Neuronal stem cell (in vitro differentiated cells): ENCODE data around the gene APOBEC3A.

Experiments
- DNase-seq: peaks from one replicate; pipeline ENCODE4 v3.0.0-alpha.2; 2013; ENCODE audit warnings: low spot score
- H2AFZ ChIP-seq: one replicate; pipeline ENCODE4 v1.6.1; 2013; ENCODE audit warnings: mild to moderate bottlenecking, low read length, inconsistent platforms
- H2AK5ac ChIP-seq: 2 replicates; pipeline ENCODE4 v1.6.1; 2013; ENCODE audit warnings: low read depth, mild to moderate bottlenecking, inconsistent platforms, low read length, moderate library complexity, mixed read lengths
- H2BK120ac ChIP-seq: 2 replicates; pipeline ENCODE4 v1.6.1; 2013; ENCODE audit warnings: low read depth, mild to moderate bottlenecking, inconsistent platforms, low read length, moderate library complexity, mixed read lengths
- H2BK12ac ChIP-seq: one replicate; pipeline ENCODE4 v1.6.1; 2013; ENCODE audit warnings: low read length, inconsistent platforms
- H2BK15ac ChIP-seq: 2 replicates; pipeline ENCODE4 v1.6.1; 2013; ENCODE audit warnings: mild to moderate bottlenecking, low read length, inconsistent platforms, mixed read lengths
- H2BK5ac ChIP-seq: one replicate; pipeline ENCODE4 v1.6.1; 2013; ENCODE audit warnings: inconsistent platforms, mild to moderate bottlenecking, low read length, moderate library complexity
- H3K14ac ChIP-seq: one replicate; pipeline ENCODE4 v1.6.1; 2013; ENCODE audit warnings: low read length, inconsistent platforms
- H3K18ac ChIP-seq: 2 replicates; pipeline ENCODE4 v1.6.1; 2013; ENCODE audit warnings: low read length, inconsistent platforms
- H3K23ac ChIP-seq: 2 replicates; pipeline ENCODE4 v1.6.1; 2013; ENCODE audit warnings: low read depth, mild to moderate bottlenecking, mixed read lengths, low read length, inconsistent platforms; ENCODE audit not compliant: poor library complexity
- H3K27ac ChIP-seq: replicated peaks from 3 replicates; pipeline ENCODE4 v1.5.1; 2013; ENCODE audit warnings: low read length, inconsistent platforms
- H3K27me3 ChIP-seq, 3 experiments: 2 replicates each; pipeline ENCODE4 v1.6.1; 2013; ENCODE audit warnings: low read length in 3 of 3, mild to moderate bottlenecking in 2 of 3, inconsistent platforms in 1 of 3, low read depth in 1 of 3, mixed read lengths in 1 of 3, moderate library complexity in 1 of 3; ENCODE audit not compliant: control insufficient read depth in 3 of 3, insufficient read depth in 3 of 3
- H3K36me3 ChIP-seq, 2 donors: replicated peaks in 1 of 2; 2 replicates each; pipeline ENCODE4 v1.6.1; 2013; ENCODE audit warnings: low read length in 2 of 2; ENCODE audit not compliant: control insufficient read depth in 2 of 2, insufficient read depth in 2 of 2
- H3K4ac ChIP-seq: 2 replicates; pipeline ENCODE4 v1.6.1; 2013; ENCODE audit warnings: inconsistent platforms, mild to moderate bottlenecking, low read length, moderate library complexity
- H3K4me1 ChIP-seq, 2 donors: 1 replicate in 1 of 2; 2 replicates in 1 of 2; pipeline ENCODE4 v1.6.1; 2013; ENCODE audit warnings: low read length in 2 of 2, low read depth in 1 of 2; ENCODE audit not compliant: control insufficient read depth in 2 of 2, insufficient read depth in 1 of 2
- H3K4me2 ChIP-seq: one replicate; pipeline ENCODE4 v1.6.1; 2013; ENCODE audit warnings: mild to moderate bottlenecking, low read length, inconsistent platforms; ENCODE audit not compliant: insufficient read depth, poor library complexity, severe bottlenecking
- H3K4me3 ChIP-seq, 2 donors: 2 replicates each; pipeline ENCODE4 v1.5.1; 2013; ENCODE audit warnings: low read length in 2 of 2, mild to moderate bottlenecking in 2 of 2, inconsistent platforms in 1 of 2, moderate library complexity in 1 of 2
- H3K79me1 ChIP-seq: one replicate; pipeline ENCODE4 v1.6.1; 2013; ENCODE audit warnings: low read depth, mild to moderate bottlenecking, inconsistent platforms, low read length, moderate library complexity
- H3K9ac ChIP-seq: one replicate; pipeline ENCODE4 v1.6.1; 2013; ENCODE audit warnings: mild to moderate bottlenecking, low read depth, low read length, inconsistent platforms; ENCODE audit not compliant: poor library complexity
- H3K9me3 ChIP-seq, 2 donors: replicated peaks in 1 of 2; 2 replicates each; pipeline versions ENCODE3 to v1.6.1; 2013; ENCODE audit warnings: low read length in 2 of 2, mild to moderate bottlenecking in 2 of 2, inconsistent platforms in 1 of 2, low read depth in 1 of 2, mixed read lengths in 1 of 2, moderate library complexity in 1 of 2; ENCODE audit not compliant: control insufficient read depth in 2 of 2, insufficient read depth in 1 of 2
- H4K8ac ChIP-seq: one replicate; pipeline ENCODE4 v1.6.1; 2013; ENCODE audit warnings: low read depth, mild to moderate bottlenecking, inconsistent platforms, low read length, moderate library complexity
- H4K91ac ChIP-seq: one replicate; pipeline ENCODE4 v1.6.1; 2013; ENCODE audit warnings: low read length, low read depth, mild to moderate bottlenecking, inconsistent platforms; ENCODE audit not compliant: poor library complexity
- WGBS, 2 donors: extraction: QIAGEN DNeasy Blood & Tissue Kit; methylation state at CpG; one replicate each; pipeline ENCODE4 v1.1.7; 2013; ENCODE audit warnings: missing lambda C conversion rate in 2 of 2, mixed read lengths in 1 of 2; ENCODE audit not compliant: insufficient read length in 2 of 2, insufficient replicate concordance in 1 of 2; ENCODE audit errors: extremely low coverage in 2 of 2; 5-methylcytosine and 5-hydroxymethylcytosine counted together

The APOBEC3A gene

GRCh38 chr22:38925571-38926041 is 31.8 kb upstream of the APOBEC3A start:
- no peak overlapping the region for H2BK120ac ChIP-seq
- peaks cover 0 to 4% of the 10 kb centered on the region in 2 donors for H3K4me1 ChIP-seq
- H3K18ac ChIP-seq, result no peak overlapping the region
- H3K27me3 ChIP-seq, result peaks cover 0 to 46% (median 0%) of the 10 kb centered on the region in 3 experiments
- H4K8ac ChIP-seq, result no peak overlapping the region
- no peak overlapping the region for H2BK15ac ChIP-seq
- H3K27ac ChIP-seq, result no peak overlapping the region
- H2BK5ac ChIP-seq, result no peak overlapping the region
- no peak overlapping the region for H3K4me3 ChIP-seq
- no peaks in the 10 kb centered on the region for H3K9me3 ChIP-seq
- H3K36me3 ChIP-seq, result no peaks in the 10 kb centered on the region
- H3K9ac ChIP-seq, result no peak overlapping the region
- no peak overlapping the region for H2AK5ac ChIP-seq
- H2AFZ ChIP-seq, result no peak overlapping the region
- no peak overlapping the region for H4K91ac ChIP-seq
- H3K4ac ChIP-seq, result no peak overlapping the region
- H2BK12ac ChIP-seq, result no peak overlapping the region
- H3K79me1 ChIP-seq, result no peaks in the 10 kb centered on the region
- DNase-seq, result no peak
- no peak overlapping the region for H3K14ac ChIP-seq
- no peak overlapping the region for H3K23ac ChIP-seq
- WGBS, 2 donors, result no CpG with 5 or more reads among the region's 7 CpGs
- H3K4me2 ChIP-seq, result no peak overlapping the region

GRCh38 chr22:38927033-38927781 is 30.2 kb upstream of the APOBEC3A start:
- Histone ChIP-seq H2BK15ac (no peak overlapping the region), H3K14ac (no peak overlapping the region), H2BK5ac (no peak overlapping the region), H3K36me3 (no peaks in the 10 kb centered on the region), H3K9me3 (no peaks in the 10 kb centered on the region), H2AK5ac (no peak overlapping the region), H3K27me3 (peaks cover 0 to 35% (median 0%) of the 10 kb centered on the region in 3 experiments), H4K8ac (no peak overlapping the region), H3K23ac (no peak overlapping the region), H3K27ac (no peak overlapping the region), H3K79me1 (no peaks in the 10 kb centered on the region), H3K4me1 (peaks cover 0 to 4% of the 10 kb centered on the region in 2 donors), H3K18ac (no peak overlapping the region), H2AFZ (peak overlapping the region; percentile 25), H3K9ac (no peak overlapping the region), H3K4me2 (peak overlapping the region; percentile 34), H2BK12ac (no peak overlapping the region), H3K4ac (no peak overlapping the region), H4K91ac (no peak overlapping the region), H2BK120ac (no peak overlapping the region), H3K4me3 (no peak overlapping the region)
- no CpG with 5 or more reads among the region's 39 CpGs for WGBS, 2 donors
- peak; percentile 59 for DNase-seq

- Histone ChIP-seq H3K9me3 (peaks cover 0 to 2% of the 10 kb centered on the region in 2 donors), H3K14ac (peak overlapping the region; percentile 38), H3K4me1 (peaks cover 0 to 2% of the 10 kb centered on the region in 2 donors), H3K27ac (no peak overlapping the region), H2AFZ (no peak overlapping the region), H4K8ac (no peak overlapping the region), H3K4me2 (no peak overlapping the region), H3K79me1 (no peaks in the 10 kb centered on the region), H3K18ac (no peak overlapping the region), H2BK5ac (no peak overlapping the region), H2AK5ac (no peak overlapping the region), H4K91ac (no peak overlapping the region), H2BK12ac (no peak overlapping the region), H3K9ac (no peak overlapping the region), H3K4me3 (no peak overlapping the region), H2BK15ac (no peak overlapping the region), H3K4ac (no peak overlapping the region), H2BK120ac (no peak overlapping the region), H3K36me3 (no peaks in the 10 kb centered on the region), H3K27me3 (peaks cover 0 to 25% (median 0%) of the 10 kb centered on the region in 3 experiments), H3K23ac (no peak overlapping the region)
- no CpG with 5 or more reads among the region's 3 CpGs for WGBS, 2 donors
- no peak for DNase-seq
Observed at GRCh38 chr22:38930512-38930911, 26.9 kb upstream of the APOBEC3A start.

GRCh38 chr22:38935023-38935422 is 22.4 kb upstream of the APOBEC3A start:
- Histone ChIP-seq H2AFZ (no peak overlapping the region), H2BK120ac (no peak overlapping the region), H3K4ac (no peak overlapping the region), H2BK15ac (peak overlapping the region; percentile 67), H3K18ac (peak overlapping the region; percentile 51), H2AK5ac (no peak overlapping the region), H4K8ac (no peak overlapping the region), H3K4me2 (no peak overlapping the region), H3K27me3 (peaks cover 0 to 18% (median 0%) of the 10 kb centered on the region in 3 experiments), H3K9ac (no peak overlapping the region), H3K36me3 (no peaks in the 10 kb centered on the region), H2BK5ac (no peak overlapping the region), H3K9me3 (peaks cover 0 to 5% of the 10 kb centered on the region in 2 donors), H3K79me1 (peaks cover 2% of the 10 kb centered on the region), H3K23ac (peak overlapping the region; percentile 94), H2BK12ac (peak overlapping the region; percentile 93), H3K4me1 (peaks cover 0 to 3% of the 10 kb centered on the region in 2 donors), H4K91ac (no peak overlapping the region), H3K14ac (no peak overlapping the region), H3K27ac (no peak overlapping the region), H3K4me3 (no peak overlapping the region)
- DNase-seq, result no peak
- no CpG with 5 or more reads among the region's 8 CpGs for WGBS, 2 donors
